ENCODE data around the gene AURKAIP1.

The AURKAIP1 gene

GRCh38 chr1:1401457-1402010, 26.5 kb upstream of the AURKAIP1 start:
- Histone ChIP-seq H3K4ac (ENCODE audit: low read depth in 1 of 2, low read length in 2 of 2) (no peak overlapping the region), H3K9ac (ENCODE audit: low read length) (peak overlapping the region; percentile 98), H3K18ac (ENCODE audit: low read depth in 1 of 2, low read length in 2 of 2) (no peak overlapping the region), H3K4me3 (ENCODE audit: insufficient read depth in 1 of 2, low read depth in 1 of 2, low read length in 2 of 2) (no peak overlapping the region), H3K4me2 (ENCODE audit: low read length, poor library complexity, severe bottlenecking) (no peak overlapping the region), H2BK120ac (ENCODE audit: low read depth, low read length) (no peak overlapping the region), H3K9me3 (ENCODE audit: control insufficient read depth, low read length) (no peaks in the 10 kb centered on the region), H2AFZ (ENCODE audit: low read depth, low read length) (no peak overlapping the region), H4K8ac (ENCODE audit: low read length) (no peak overlapping the region), H3K23ac (ENCODE audit: low read length in 2 of 2) (no peak overlapping the region), H2BK5ac (ENCODE audit: low read depth, low read length, poor library complexity, severe bottlenecking) (no peak overlapping the region), H3K79me1 (replicated peaks; ENCODE audit: low read length, poor library complexity, severe bottlenecking) (peaks cover 6% of the 10 kb centered on the region), H3K36me3 (ENCODE audit: control insufficient read depth in 1 of 2, insufficient read depth in 2 of 2, low read depth in 1 of 2, low read length in 2 of 2) (peaks cover 62 to 67% of the 10 kb centered on the region in 2 experiments), H3K27ac (ENCODE audit: low read length, poor library complexity, severe bottlenecking) (no peak overlapping the region), H3K27me3 (ENCODE audit: control insufficient read depth in 1 of 2, insufficient read depth in 1 of 2, low read length in 2 of 2) (no peaks in the 10 kb centered on the region), H2BK12ac (ENCODE audit: low read length in 2 of 2) (no peak overlapping the region), H2BK15ac (ENCODE audit: low read depth, poor library complexity, severe bottlenecking) (no peak overlapping the region), H4K91ac (ENCODE audit: low read length) (no peak overlapping the region), H3K4me1 (ENCODE audit: control insufficient read depth, insufficient read depth, low read depth, low read length) (peaks cover 44% of the 10 kb centered on the region), H2AK5ac (ENCODE audit: low read length, severe bottlenecking) (no peak overlapping the region), H3K14ac (ENCODE audit: low read length in 2 of 2) (no peak overlapping the region)
- no peak for DNase-seq
- WGBS = 97% methylated on average over 7 of the region's 7 CpGs

GRCh38 chr1:1400576-1401456, 25.8 kb upstream of the AURKAIP1 start:
- H3K23ac ChIP-seq (ENCODE audit: low read length in 2 of 2) = no peak overlapping the region

DNA sequence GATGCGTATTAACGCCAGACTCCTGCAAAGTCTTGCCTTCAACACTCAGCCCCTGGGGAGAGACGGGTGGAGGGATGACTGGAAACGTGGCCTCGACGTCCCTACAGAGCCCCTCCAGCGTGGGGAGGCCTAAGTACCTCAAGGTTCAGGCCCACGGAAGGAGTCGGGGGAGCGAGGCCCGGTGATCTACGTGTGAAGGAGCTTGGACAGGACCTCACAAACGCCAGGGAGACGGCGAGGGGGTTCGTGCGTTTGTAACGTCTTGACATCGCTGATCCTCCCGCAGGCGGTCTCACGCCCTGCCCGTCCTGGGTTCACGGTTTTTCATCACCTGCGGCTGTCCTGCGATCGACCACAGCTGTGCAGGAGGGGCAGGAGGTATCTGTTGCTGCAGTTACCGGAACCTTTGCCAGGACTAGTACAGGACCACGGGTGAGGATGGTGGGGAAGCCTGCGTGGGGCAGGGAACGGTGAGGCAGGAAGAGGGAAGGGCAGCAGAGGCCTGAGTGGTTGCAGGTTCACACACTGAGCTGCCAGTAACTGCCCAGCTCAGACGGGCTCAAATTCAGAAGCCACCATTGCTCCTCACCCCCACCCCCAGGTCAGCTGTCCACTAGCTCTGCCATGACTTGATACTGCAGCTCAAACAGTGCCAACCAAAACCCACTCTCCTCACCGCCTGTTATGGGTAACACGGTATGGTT, 25.0 kb upstream of the AURKAIP1 start:
- no peaks in the 10 kb centered on the region for H3K27me3 ChIP-seq (ENCODE audit: control insufficient read depth in 1 of 2, insufficient read depth in 1 of 2, low read length in 2 of 2)
- H2BK15ac ChIP-seq (ENCODE audit: low read depth, poor library complexity, severe bottlenecking) = no peak overlapping the region
- peak overlapping the region; percentile 36 for H2AFZ ChIP-seq (ENCODE audit: low read depth, low read length)
- peak; percentile 40 for DNase-seq
- H3K27ac ChIP-seq (ENCODE audit: low read length, poor library complexity, severe bottlenecking) = peak overlapping the region; percentile 83
- peak overlapping the region; percentile 76 for H2BK5ac ChIP-seq (ENCODE audit: low read depth, low read length, poor library complexity, severe bottlenecking)
- H2AK5ac ChIP-seq (ENCODE audit: low read length, severe bottlenecking) = peak overlapping the region; percentile 29
- H3K4me1 ChIP-seq (ENCODE audit: control insufficient read depth, insufficient read depth, low read depth, low read length) = peaks cover 35% of the 10 kb centered on the region
- peak overlapping the region; percentile 91 for H3K4me2 ChIP-seq (ENCODE audit: low read length, poor library complexity, severe bottlenecking)
- H3K79me1 ChIP-seq (replicated peaks; ENCODE audit: low read length, poor library complexity, severe bottlenecking) = no peaks in the 10 kb centered on the region
- peak overlapping the region; percentile 95 for H4K91ac ChIP-seq (ENCODE audit: low read length)
- peak overlapping the region; percentile 88 to 98 for H3K18ac ChIP-seq (ENCODE audit: low read depth in 1 of 2, low read length in 2 of 2)
- no peak overlapping the region for H2BK120ac ChIP-seq (ENCODE audit: low read depth, low read length)
- no peaks in the 10 kb centered on the region for H3K9me3 ChIP-seq (ENCODE audit: control insufficient read depth, low read length)
- peak overlapping the region; percentile 83 to 98 for H3K4ac ChIP-seq (ENCODE audit: low read depth in 1 of 2, low read length in 2 of 2)
- peak overlapping the region; percentile 95 to 99 for H3K4me3 ChIP-seq (ENCODE audit: insufficient read depth in 1 of 2, low read depth in 1 of 2, low read length in 2 of 2)
- peak overlapping the region; percentile 98 for H3K9ac ChIP-seq (ENCODE audit: low read length)
- WGBS = 8% methylated on average over 34 of the region's 34 CpGs
- peak overlapping the region in 1 of 2 experiments; percentile 51 for H2BK12ac ChIP-seq (ENCODE audit: low read length in 2 of 2)
- peak overlapping the region in 1 of 2 experiments; percentile 86 for H3K23ac ChIP-seq (ENCODE audit: low read length in 2 of 2)
- peak overlapping the region; percentile 95 for H4K8ac ChIP-seq (ENCODE audit: low read length)
- peaks cover 63 to 66% of the 10 kb centered on the region in 2 experiments for H3K36me3 ChIP-seq (ENCODE audit: control insufficient read depth in 1 of 2, insufficient read depth in 2 of 2, low read depth in 1 of 2, low read length in 2 of 2)
- H3K14ac ChIP-seq (ENCODE audit: low read length in 2 of 2) = peak overlapping the region in 1 of 2 experiments; percentile 98

More at GRCh38 chr1:1400576-1401456, 25.8 kb upstream of the AURKAIP1 start:
- 91% methylated on average over 22 of the region's 22 CpGs for WGBS
- Histone ChIP-seq H3K9ac (ENCODE audit: low read length) (peak overlapping the region; percentile 98), H3K18ac (ENCODE audit: low read depth in 1 of 2, low read length in 2 of 2) (no peak overlapping the region), H3K14ac (ENCODE audit: low read length in 2 of 2) (peak overlapping the region in 1 of 2 experiments; percentile 98), H3K79me1 (replicated peaks; ENCODE audit: low read length, poor library complexity, severe bottlenecking) (peaks cover 6% of the 10 kb centered on the region), H2BK12ac (ENCODE audit: low read length in 2 of 2) (no peak overlapping the region), H3K27ac (ENCODE audit: low read length, poor library complexity, severe bottlenecking) (peak overlapping the region; percentile 8), H4K8ac (ENCODE audit: low read length) (peak overlapping the region; percentile 4), H3K4me2 (ENCODE audit: low read length, poor library complexity, severe bottlenecking) (peak overlapping the region; percentile 91), H3K27me3 (ENCODE audit: control insufficient read depth in 1 of 2, insufficient read depth in 1 of 2, low read length in 2 of 2) (no peaks in the 10 kb centered on the region), H2AK5ac (ENCODE audit: low read length, severe bottlenecking) (peak overlapping the region; percentile 29), H3K4me1 (ENCODE audit: control insufficient read depth, insufficient read depth, low read depth, low read length) (peaks cover 38% of the 10 kb centered on the region), H2AFZ (ENCODE audit: low read depth, low read length) (no peak overlapping the region), H3K4me3 (ENCODE audit: insufficient read depth in 1 of 2, low read depth in 1 of 2, low read length in 2 of 2) (peak overlapping the region; percentile 95 to 99), H4K91ac (ENCODE audit: low read length) (peak overlapping the region; percentile 28), H2BK5ac (ENCODE audit: low read depth, low read length, poor library complexity, severe bottlenecking) (no peak overlapping the region), H2BK15ac (ENCODE audit: low read depth, poor library complexity, severe bottlenecking) (no peak overlapping the region), H3K9me3 (ENCODE audit: control insufficient read depth, low read length) (no peaks in the 10 kb centered on the region), H3K36me3 (ENCODE audit: control insufficient read depth in 1 of 2, insufficient read depth in 2 of 2, low read depth in 1 of 2, low read length in 2 of 2) (peaks cover 63 to 66% of the 10 kb centered on the region in 2 experiments), H2BK120ac (ENCODE audit: low read depth, low read length) (no peak overlapping the region), H3K4ac (ENCODE audit: low read depth in 1 of 2, low read length in 2 of 2) (peak overlapping the region in 1 of 2 experiments; percentile 83)
- peak; percentile 33 for DNase-seq

Measured in mesenchymal stem cell (in vitro differentiated cells and primary cell).